ENCODE results near the gene CEP89. TPM values are rescaled to one million over a fixed set of nuclear protein-coding genes. Genes with fewer than 3 reads are reported as not detected.
"Not testable (repeated sequence)": the region's sequence is repeated elsewhere in the genome, so short reads cannot be mapped to it uniquely, and the experiment has no call there.

Gene CEP89
- total RNA-seq, 1 donor from 2014 or later, result 28.5 TPM

DNA sequence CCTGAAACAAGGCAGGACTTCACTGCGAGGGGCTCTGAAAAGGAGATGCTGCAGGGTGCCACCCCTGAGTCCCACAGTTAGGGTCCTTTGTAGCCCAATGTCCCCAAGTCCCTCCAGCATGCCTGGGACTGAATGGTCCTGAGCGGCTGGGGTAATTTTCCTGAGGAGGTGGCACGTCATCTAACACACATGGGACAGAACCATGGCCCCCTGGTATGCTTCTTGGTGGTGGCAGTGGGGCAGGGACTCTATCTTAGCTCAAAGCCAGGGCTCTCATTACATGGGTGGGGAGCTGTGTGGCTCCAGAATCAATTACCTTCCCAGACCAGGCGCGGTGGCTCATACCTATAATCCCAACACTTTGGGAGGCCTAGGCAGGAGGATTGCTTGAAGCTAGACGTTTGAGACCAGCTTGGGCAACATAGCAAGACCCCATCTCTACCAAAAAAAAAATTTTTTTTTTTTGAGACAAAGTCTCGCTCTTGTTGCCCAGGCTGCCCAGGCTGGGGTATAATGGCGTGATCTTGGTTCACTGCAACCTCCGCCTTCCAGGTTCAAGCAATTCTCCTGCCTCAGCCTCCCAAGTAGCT, 94.3 kb downstream of the CEP89 start:
- no peak for ATAC-seq
- DNase-seq (ENCODE audit: low spot score), result no peak
- intact Hi-C loops (cut with DNase I), result no loop called here

DNA sequence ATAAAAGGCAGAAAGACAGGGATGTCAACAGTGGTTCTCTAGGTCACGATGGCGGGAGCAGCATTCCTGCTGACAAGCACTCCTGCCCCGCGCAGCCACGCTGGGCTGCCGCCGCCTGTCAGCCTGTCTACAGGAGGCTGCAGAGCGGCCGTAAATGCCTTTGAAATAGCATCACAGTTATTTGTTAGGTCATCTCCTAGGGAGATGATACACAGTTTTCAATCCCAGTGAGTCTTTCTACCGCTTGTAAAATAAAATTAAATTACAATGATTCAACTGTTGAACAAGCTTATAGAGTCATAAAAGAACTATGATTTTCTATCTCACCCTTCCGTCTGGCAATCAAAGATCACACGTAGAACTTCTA, 94.9 kb downstream of the CEP89 start:
- intact Hi-C loops (cut with DNase I), result no loop called here
- no peak for ATAC-seq
- DNase-seq (ENCODE audit: low spot score), result no peak

DNA sequence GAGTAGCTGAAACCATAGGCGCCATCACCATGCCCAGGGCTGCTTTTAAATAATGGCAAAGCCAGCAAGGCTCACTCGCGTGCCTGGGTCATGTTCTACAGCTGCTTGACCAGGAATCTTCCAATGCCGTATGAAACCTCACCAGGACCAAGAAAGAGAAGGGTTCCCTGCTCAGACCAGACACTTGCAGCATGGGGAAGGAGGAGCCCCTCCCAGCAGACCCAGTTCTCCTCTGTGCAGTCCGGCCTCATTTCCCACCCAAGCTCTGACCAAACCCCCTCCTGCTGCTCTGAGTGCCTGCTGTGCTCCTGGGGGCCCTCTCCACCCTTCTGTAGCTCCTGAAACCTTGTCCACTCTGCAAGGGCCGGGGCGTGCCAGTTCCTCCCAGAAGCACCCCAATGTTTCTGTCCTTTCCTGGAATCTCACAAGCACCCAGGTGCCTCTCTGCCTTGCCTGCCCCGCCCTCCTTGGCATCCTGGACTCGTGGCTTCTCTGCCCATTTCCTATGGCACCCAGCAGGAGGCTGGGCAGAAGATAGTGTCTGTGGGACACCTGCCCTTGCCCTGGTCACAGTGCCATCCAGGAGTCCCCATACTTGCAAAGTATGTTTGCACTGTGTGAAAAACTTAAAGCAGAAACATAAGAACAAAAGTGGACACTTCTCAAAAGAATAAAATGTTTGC, 95.4 kb downstream of the CEP89 start:
- no peak for DNase-seq (ENCODE audit: low spot score)
- intact Hi-C loops (cut with DNase I), result no loop called here
- no peak for ATAC-seq

DNA sequence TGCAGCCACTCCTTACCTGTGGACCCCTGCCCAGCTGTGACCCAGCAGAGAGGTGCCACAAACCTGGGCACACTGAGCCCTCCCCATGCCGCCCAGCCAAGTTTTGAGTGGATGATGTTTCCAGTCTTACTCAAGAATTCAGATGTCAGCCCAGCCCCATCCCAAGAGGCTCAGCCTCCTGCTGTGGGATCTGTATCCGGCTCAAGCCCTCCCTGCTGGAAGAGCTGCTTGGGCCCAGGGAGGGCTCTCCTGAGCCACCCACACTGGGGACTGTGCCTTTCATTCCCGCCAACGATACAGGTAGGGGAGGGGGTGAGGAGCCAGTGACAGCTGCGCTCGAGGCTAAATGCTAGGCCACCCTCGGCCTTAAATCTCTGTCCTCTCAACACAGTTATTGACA, 96.3 kb downstream of the CEP89 start:
- intact Hi-C loops (cut with DNase I), result no loop called here
- DNase-seq (ENCODE audit: low spot score) (no peak), ATAC-seq (no peak)

DNA sequence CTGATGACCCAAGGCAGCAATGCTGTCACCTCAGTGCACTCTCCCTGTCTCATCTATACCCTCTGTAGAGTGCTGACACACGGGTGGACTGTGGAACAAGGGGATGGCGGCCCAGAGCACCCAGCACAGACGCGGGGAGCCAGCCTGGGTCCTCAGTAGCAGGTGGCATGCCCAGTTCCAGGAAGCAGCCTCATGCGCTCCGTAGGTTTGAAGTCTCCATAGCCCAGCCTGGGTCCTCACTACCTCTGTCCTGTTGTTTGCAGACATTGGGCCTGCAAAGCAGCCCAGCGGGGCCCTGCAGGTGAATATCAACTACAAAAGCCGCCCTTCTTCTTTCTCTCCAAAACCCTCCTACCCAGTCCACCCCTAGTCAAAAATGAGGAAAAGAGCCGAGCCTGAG, 97.2 kb downstream of the CEP89 start:
- intact Hi-C loops (cut with DNase I), result no loop called here
- ATAC-seq (no peak), DNase-seq (ENCODE audit: low spot score) (no peak)

DNA sequence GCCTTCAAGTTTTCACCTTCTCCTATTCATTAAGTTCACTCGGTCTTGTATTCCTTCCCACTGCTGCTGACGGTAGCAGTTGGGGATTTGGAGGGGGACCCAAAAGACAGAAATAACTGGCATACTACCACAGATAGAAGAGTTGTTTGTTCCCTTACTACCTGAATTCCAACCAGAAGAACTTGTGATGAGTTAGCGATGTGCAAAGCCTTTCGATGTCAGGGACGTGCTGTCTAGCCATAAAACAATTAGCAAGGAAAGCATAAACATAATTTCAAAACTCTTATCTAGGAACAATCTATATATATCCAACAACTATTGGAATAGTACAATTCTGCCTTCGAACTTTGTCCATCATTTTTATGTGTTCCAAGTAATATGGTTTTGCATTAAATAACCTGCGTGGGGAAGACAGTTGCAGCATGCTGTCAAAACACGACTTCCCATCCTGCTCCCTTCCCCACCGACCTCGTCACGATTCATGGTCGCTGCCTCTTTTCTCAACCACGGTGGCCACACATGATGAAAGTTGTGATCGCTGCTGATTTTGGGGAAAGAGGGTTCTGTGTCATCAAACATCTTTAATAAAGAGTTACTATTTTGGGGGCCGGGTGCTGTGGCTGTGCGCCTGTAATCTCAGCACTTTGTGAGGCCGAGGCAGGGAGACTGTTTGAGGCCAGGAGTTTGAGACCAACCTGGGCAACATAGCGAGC, 98.4 kb downstream of the CEP89 start:
- ATAC-seq (no peak), DNase-seq (ENCODE audit: low spot score) (no peak)
- intact Hi-C loops (cut with DNase I), result no loop called here

DNA sequence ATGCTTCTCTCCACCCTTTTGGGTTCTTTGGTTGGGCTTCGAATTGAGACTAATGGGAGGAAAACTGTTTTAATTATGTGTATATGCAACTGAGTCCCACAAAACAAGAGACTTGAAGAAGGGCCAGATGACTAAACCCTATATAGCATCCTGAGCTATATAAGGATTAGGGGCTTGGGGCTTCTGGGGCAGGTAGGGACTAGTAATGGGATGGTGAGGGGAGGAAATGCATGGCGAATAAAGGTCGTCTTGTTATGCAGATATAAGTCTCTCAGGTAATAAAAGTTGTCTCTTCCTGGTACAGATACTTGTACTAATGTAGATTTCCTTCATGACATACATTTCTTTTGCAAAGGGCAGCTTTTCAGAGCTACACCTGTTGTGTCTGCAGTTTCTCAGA, 99.4 kb downstream of the CEP89 start:
- no peak for ATAC-seq
- intact Hi-C loops (cut with DNase I), result no loop called here
- no peak for DNase-seq (ENCODE audit: low spot score)

DNA sequence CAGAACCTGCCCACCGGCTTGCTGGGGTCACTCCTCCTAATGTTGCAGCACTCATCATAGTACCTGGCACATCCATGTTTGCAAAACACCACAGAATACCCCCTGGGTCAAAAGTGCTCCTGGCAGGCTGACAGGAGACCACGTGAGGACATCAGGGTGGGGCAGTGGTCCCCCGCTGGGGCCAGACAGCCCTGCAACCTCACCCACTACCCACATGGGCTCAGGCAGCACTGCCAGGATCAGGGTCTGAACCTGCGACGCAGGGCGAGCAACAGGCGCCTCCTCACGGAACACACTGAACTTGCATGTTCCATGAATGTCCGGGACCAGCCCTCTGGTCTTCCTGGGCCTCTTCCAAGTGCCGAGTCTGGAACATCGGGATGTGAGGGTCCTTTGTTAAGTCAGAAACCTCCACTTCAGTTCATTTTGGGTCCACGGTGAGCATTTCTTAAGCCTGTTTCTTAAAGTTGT, 100.7 kb downstream of the CEP89 start:
- intact Hi-C loops (cut with DNase I), result no loop called here

DNA sequence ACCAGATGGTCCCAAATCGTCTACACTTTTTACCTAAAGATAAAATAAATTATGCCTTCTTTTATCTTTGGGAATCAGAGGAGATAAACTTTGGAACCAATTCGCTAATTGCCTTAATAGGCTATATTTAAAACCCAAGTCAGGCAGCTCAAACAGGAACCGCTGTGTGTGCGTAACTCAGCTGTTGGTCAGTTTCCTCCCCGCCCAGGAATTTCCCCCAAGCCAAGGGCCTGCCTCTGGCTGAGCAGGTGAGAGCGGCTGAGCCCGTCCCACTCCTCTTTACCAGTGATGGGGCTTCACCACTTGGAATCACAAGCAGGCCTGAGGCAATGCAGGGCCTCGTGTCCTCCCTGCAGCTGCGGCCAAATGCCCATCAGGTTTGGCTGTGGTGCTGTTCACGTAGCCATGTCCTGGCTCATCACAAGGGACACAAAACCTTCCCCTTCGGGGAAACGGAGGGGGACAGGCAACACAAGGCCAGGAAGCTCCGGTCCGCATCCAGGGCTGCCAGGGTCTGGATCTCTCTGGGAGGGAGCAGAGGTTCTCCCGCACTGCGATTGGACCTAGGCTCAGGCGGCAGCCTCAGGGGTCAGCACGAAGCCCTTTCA, 101.7 kb downstream of the CEP89 start:
- no peak for DNase-seq (ENCODE audit: low spot score)
- intact Hi-C loops (cut with DNase I), result no loop called here
- ATAC-seq, result no peak

More for the DNA sequence above, 100.7 kb downstream of the CEP89 start:
- DNase-seq (ENCODE audit: low spot score) (no peak), ATAC-seq (no peak)

DNA sequence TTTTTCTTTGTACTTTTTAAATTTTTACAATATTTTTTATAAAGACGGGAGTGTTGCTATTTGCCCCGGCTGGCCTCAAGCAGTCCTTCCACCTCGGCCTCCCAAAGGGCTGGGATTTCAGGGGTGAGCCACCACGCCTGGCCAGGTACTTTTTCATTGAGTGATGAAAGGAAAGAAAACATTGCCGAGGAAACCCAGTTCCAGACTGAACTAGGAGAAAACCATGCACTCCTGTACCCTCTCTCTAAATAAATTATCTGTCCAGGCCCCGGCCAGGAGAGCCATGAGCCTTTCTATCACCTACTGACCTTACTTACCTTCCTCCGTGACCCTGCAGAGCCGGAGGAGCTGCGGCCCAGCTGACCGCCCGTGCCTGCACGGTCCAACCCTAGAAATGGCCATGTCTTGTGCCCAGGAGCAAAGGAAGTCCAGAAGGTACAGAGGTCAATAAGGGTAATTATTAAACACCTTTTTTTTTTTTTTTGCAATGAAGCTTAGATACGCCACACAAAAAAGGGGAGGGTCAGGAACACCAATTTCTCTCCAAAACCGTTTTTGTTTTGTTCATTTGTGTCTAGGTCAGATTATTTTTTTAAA, 102.3 kb downstream of the CEP89 start, which contains the start of gene SLC7A9:
Gene SLC7A9, minus strand, starts transcription at position 399 of the 597 bp plus-strand sequence. CDS start 1,233 bp downstream, outside the sequence.
- DNase-seq (ENCODE audit: low spot score), result no peak
- no peak for ATAC-seq
- intact Hi-C loops (cut with DNase I), result no loop called here

DNA sequence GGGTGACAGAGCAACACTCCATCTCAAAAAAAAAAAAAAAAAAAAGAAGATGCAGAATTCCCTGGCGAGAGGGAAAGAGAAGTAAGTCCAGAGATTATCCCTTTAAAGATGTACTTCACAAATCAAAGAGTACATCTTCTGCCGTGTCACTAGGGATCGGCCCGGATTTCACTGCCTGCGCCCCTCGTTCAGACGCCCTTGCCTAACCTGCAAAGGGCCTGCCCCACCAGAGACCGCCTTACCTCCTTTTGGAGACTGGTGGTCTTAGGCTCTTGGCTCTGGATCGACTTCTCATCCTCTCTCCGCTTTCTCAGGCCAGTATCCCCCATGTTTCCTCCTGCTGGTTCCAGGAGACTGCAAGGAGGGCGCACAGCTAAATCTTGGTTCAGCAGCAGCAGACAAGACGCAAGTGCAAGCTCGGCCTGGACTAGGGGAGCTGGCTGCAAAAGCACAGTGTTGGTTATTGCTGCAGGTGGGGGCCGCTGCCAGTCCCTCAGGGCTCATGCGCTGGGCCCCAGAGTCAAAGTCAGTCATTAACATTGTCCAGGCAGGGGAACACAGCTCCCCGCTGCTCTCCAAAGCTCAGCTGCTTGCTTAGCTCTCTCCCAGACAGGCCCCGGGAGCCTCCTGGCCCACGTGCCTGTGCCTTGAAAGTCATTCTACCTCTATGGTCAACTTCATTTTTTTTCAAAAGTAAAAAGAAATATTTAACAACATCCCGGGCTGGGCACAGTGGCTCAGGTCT, 103.4 kb downstream of the CEP89 start:
- intact Hi-C loops (cut with DNase I), result no loop called here
- no peak for ATAC-seq
- no peak for DNase-seq (ENCODE audit: low spot score)

DNA sequence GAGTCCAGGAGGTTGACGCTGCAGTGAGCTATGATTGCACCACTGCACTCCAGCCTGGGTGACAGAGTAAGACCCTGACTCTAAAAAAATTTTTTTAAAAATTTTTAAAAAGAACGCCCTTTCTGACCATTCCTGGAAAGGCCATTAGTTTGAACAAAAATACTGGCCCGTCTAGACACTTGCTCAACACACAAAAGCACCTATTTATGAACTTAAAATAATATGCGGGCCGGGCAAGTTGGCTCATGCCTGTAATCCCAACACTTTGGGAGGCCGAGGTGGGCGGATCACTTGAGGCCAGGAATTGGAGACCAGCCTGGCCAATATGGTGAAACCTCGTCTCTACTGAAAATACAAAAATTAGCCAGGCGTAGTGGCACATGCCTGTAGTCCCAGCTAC, 104.3 kb downstream of the CEP89 start:
- ATAC-seq; intact Hi-C loops (cut with DNase I); DNase-seq (ENCODE audit: low spot score): not testable (repeated sequence)

DNA sequence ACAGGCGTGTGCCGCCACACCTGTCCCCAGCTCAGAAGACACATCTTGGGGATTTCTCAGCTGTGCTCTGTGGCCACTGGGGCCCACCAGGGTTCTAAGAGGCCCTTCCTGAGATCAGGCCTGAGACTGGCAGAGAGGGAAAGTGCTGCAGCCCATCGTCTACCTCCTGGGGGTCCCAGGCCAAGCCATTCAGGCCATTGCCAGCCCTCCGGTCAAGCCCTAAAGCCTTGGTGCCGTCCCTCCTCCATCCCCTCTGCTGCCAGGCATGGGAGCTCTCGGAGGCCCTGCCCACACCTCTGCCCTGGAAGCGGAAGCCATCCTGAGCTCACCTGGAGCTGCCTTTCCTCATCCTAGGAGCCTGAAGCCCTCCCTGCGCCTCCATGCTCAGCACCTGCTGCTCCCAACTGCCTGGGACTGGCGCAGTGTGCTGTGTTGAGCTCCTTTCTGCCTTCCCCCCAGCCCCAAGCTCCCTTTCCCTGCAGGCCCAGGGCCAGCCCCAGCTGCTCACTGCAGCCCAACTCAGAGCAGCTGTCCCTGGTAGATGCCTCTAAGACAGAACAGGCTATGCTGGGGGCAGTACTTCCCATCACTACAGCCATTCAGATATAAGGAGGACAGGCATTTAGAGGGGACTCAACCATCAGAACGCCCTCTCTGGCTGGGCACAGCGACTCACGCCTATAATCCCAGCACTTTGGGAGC, 105.0 kb downstream of the CEP89 start:
- intact Hi-C loops (cut with DNase I), result no loop called here
- DNase-seq (ENCODE audit: low spot score), result no peak

DNA sequence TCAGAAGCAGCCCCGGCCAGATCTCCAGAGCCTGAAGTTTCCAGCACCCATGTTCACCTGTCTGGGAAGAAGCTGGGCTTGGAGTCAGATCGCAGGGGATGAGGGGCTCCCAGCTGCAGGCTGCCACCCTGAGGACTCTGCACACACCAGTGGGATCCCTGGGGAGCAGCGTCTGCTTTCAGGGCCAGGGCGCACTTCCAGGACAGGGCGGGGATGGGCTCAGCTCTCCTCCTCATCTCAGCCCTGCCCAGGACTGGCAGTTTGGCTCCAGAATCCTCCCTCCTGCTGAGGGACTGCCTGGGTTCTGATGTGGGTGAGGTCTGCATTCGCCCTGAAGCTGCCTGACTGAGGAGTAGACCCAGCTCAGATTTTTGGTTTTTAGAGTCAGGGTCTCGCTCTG, 105.7 kb downstream of the CEP89 start:
- no peak for DNase-seq (ENCODE audit: low spot score)
- ATAC-seq, result no peak
- intact Hi-C loops (cut with DNase I), result no loop called here

More for the DNA sequence above, 105.0 kb downstream of the CEP89 start:
- ATAC-seq, result no peak

DNA sequence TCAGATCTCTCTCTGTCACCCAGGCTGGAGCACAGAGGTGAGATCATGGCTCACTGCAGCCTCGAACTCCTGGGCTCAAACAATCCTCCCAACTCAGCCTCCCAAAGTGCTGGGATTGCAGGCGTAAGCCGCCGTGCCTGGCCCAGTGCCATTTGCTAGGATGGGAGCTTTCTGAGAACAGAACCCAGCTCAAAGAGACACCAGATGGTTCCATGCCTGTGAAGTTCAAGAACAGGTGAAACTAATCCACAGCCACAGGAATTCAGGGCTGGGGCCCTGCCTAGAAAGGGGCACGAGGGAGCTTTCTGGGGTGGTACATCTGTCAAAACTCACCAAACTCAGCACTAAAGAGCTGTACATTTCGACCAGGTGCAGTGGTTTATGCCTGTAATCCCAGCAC, 106.4 kb downstream of the CEP89 start:
- intact Hi-C loops (cut with DNase I), result no loop called here
- no peak for ATAC-seq
- no peak for DNase-seq (ENCODE audit: low spot score)

DNA sequence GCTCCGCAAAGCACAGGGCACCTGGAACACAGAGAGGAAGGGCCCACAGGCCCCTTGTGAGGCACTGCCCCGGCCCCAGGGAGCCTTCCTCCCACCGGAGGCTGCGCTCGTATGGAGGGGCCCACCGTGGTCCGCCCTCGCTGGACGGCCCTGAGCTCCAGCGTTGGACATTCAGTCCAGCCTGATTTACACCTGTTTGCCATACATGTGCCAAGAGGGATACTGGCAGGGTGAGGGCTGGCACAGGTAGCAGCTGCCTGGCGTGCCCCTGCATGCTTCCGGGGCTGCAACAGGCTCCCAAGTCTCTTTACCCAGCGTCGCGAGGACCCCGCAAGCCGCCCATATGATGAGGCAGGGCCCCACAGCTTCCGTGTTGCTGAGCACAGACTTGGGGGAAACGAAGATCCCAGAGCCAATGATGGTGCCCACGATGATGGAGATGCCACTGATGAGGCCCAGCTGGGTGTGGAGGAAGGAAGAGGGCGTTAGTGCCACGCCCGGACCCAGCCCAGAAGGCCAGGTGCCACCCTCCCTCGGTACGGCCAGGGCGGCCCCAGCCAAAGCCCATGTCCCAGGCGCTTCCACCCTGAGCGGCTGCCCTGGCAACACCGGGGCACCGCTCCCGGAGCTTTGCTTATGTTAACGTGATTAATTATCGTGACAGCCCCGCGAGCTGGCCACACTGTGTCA, 107.3 kb downstream of the CEP89 start:
- no peak for ATAC-seq
- intact Hi-C loops (cut with DNase I), result no loop called here
- no peak for DNase-seq (ENCODE audit: low spot score)

DNA sequence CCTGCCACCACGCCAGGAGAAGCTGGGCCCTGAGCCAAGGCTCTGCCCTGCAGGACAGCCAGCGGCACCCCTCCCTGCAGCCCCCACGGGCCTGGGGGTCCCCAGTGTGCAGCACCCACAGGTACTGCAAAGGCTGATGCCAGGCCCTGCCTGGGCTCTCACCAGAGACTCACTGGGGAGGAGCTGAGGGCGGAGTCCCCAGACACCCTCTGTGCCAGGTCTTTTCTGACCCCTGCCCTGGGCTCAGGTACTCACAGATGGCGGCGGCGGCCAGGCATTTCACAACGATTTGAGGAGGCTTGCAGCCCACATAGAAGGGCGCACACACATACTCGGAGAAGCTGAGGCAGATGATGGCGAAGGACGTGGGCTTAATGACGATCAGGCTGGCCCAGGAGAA, 107.9 kb downstream of the CEP89 start:
- DNase-seq (ENCODE audit: low spot score), result no peak
- intact Hi-C loops (cut with DNase I), result no loop called here
- ATAC-seq, result no peak

DNA sequence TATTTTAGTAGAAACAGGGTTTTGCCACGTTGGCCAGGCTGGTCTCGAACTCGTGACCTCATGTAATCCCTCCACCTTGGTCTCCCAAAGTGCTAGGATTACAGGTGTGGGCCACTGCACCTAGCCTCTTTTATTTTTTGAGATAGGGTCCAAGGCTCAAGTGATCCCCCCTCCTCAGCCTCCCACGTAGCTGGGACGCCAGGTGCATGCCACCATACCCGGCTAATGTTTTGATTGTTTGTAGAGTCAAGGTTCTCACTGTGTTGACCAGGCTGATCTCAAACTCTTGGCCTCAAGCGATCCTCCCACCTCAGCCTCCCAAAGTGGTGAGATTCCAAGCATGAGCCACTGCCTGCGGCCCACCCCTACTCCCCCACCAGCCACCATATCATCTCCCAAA, 108.5 kb downstream of the CEP89 start:
- intact Hi-C loops (cut with DNase I), result no loop called here
- ATAC-seq (no peak), DNase-seq (ENCODE audit: low spot score) (no peak)
